Measurements from ENCODE around the gene PCED1B. TPM values are rescaled to one million over a fixed set of nuclear protein-coding genes. Genes with fewer than 3 reads are reported as not detected.

The PCED1B gene
- total and polyA plus RNA-seq, 2 donors from 2014 or later = 2.8 to 9.2 TPM

DNA sequence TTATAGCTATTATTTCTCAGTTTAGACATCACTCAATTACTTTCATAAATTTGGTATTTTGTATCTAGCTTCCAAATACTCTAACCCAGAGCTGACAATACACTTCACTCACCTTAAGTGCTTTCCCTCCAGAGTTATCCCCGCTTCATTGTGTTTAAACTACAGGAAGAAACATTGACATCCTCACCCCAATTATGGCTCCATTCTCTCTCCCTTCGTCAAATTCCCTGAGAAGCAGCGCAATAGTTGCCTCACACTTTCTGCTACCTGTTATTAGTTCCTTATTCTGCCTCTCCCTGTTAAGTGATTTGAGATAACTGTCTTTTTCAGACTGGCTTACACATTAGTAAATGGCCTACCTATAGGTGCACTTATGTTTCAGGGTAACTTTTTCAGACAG, 69.7 kb downstream of the PCED1B start:
- TF ChIP-seq, protein P1, sequence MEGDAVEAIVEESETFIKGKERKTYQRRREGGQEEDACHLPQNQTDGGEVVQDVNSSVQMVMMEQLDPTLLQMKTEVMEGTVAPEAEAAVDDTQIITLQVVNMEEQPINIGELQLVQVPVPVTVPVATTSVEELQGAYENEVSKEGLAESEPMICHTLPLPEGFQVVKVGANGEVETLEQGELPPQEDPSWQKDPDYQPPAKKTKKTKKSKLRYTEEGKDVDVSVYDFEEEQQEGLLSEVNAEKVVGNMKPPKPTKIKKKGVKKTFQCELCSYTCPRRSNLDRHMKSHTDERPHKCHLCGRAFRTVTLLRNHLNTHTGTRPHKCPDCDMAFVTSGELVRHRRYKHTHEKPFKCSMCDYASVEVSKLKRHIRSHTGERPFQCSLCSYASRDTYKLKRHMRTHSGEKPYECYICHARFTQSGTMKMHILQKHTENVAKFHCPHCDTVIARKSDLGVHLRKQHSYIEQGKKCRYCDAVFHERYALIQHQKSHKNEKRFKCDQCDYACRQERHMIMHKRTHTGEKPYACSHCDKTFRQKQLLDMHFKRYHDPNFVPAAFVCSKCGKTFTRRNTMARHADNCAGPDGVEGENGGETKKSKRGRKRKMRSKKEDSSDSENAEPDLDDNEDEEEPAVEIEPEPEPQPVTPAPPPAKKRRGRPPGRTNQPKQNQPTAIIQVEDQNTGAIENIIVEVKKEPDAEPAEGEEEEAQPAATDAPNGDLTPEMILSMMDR (IDR thresholded peaks at IDR 0.05; ENCODE audit: borderline replicate concordance, extremely low read depth, insufficient read depth) = no peak
- Histone ChIP-seq H3K27ac (ENCODE audit: low read depth in 2 of 2, low read length in 2 of 2) (no peak overlapping the region), H3K36me3 (ENCODE audit: control insufficient read depth in 2 of 3, insufficient read depth in 3 of 3, low read length in 3 of 3) (no peaks in the 10 kb centered on the region), H3K9ac (ENCODE audit: low read length in 3 of 3) (no peak overlapping the region), H3K27me3 (ENCODE audit: control insufficient read depth, insufficient read depth, low read length) (no peaks in the 10 kb centered on the region), H3K9me3 (ENCODE audit: control insufficient read depth in 2 of 3, insufficient read depth in 1 of 3, low read length in 3 of 3) (no peaks in the 10 kb centered on the region), H3K4me3 (ENCODE audit: low read length in 3 of 3) (no peak overlapping the region), H3K4me1 (ENCODE audit: control insufficient read depth in 2 of 3, insufficient read depth in 2 of 3, low read depth in 1 of 3, low read length in 3 of 3) (no peaks in the 10 kb centered on the region)
- FAIRE-seq (no peak), DNase-seq (no peak)
- intact Hi-C loops (cut with DNase I) = no loop called here

DNA sequence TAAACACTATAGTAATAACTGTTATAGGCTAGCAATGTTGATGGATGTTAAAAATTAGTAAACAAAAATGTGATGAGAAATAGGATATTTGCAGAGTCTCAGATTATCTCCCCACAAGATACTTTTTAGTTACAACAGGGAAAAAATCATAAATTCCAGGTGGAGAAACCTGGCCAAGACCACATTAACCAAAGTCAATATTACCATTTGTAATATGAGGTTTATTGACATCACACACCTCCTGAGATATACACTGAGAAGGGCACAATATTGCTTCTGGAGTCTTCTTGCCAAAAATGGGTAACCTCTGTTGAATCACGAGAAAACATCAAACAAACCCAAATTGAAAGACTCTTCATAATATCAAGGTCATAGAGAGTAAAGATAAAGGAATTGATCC, 72.7 kb downstream of the PCED1B start:
- Histone ChIP-seq H3K9me3 (ENCODE audit: control insufficient read depth in 2 of 3, insufficient read depth in 1 of 3, low read length in 3 of 3) (no peaks in the 10 kb centered on the region), H3K36me3 (ENCODE audit: control insufficient read depth in 2 of 3, insufficient read depth in 3 of 3, low read length in 3 of 3) (no peaks in the 10 kb centered on the region), H3K9ac (ENCODE audit: low read length in 3 of 3) (no peak overlapping the region), H3K4me3 (ENCODE audit: low read length in 3 of 3) (no peak overlapping the region), H3K27ac (ENCODE audit: low read depth in 2 of 2, low read length in 2 of 2) (no peak overlapping the region), H3K27me3 (ENCODE audit: control insufficient read depth, insufficient read depth, low read length) (no peaks in the 10 kb centered on the region), H3K4me1 (ENCODE audit: control insufficient read depth in 2 of 3, insufficient read depth in 2 of 3, low read depth in 1 of 3, low read length in 3 of 3) (no peaks in the 10 kb centered on the region)
- intact Hi-C loops (cut with DNase I) = no loop called here
- DNase-seq (no peak), FAIRE-seq (no peak)
- TF ChIP-seq, protein P1 (IDR thresholded peaks at IDR 0.05; ENCODE audit: borderline replicate concordance, extremely low read depth, insufficient read depth) = no peak

DNA sequence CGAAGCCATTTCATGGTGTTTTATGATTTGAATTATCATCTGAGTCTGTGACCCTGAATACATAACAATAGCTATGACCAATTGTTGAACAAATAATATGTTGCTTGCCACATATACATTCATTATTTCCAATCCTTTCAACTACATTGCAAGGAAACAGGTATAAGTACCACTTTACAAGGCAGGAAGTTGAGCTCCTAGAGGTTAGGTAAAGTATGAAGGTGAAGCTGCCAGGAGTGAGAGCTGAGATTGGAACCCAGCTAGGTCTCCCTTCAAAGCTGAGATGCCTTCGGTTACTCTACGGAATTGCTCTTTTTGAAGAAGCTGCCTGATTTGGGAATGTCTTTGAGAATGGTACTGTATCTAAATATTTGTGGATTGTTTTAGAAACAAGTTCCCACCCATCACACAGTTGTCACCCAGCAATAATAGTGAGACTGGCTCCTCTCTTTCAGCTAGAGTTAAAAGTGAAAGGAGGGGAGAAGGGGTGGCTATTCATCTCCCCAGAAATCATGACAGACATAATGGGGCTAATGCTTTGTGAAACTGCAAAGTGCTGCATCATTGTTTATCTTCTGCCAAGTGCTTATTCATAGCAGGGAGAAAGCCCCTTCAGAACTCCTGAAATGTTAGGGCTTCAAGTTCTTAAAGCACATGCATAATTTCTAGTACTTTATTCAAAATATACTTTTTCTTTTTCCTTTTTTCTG, 76.2 kb downstream of the PCED1B start:
- Histone ChIP-seq H3K4me1 (ENCODE audit: control insufficient read depth in 2 of 3, insufficient read depth in 2 of 3, low read depth in 1 of 3, low read length in 3 of 3) (no peaks in the 10 kb centered on the region), H3K9me3 (ENCODE audit: control insufficient read depth in 2 of 3, insufficient read depth in 1 of 3, low read length in 3 of 3) (no peaks in the 10 kb centered on the region), H3K9ac (ENCODE audit: low read length in 3 of 3) (no peak overlapping the region), H3K27ac (ENCODE audit: low read depth in 2 of 2, low read length in 2 of 2) (no peak overlapping the region), H3K27me3 (ENCODE audit: control insufficient read depth, insufficient read depth, low read length) (no peaks in the 10 kb centered on the region), H3K4me3 (ENCODE audit: low read length in 3 of 3) (no peak overlapping the region), H3K36me3 (ENCODE audit: control insufficient read depth in 2 of 3, insufficient read depth in 3 of 3, low read length in 3 of 3) (no peaks in the 10 kb centered on the region)
- intact Hi-C loops (cut with DNase I) = no loop called here
- TF ChIP-seq, protein P1 (IDR thresholded peaks at IDR 0.05; ENCODE audit: borderline replicate concordance, extremely low read depth, insufficient read depth) = no peak
- FAIRE-seq = no peak
- DNase-seq = no peak
